Body of pancreas (tissue), 4 donors: Measurements from ENCODE around the gene FAM135A. TPM values are rescaled to one million over a fixed set of nuclear protein-coding genes. Genes with fewer than 3 reads are reported as not detected.

Source experiments
- ATAC-seq: fragments of 150-250 bp; one replicate; pipeline ENCODE4 v1.9.1; 2016
- DNase-seq, 4 donors: peaks; one replicate each; pipeline ENCODE4 v3.0.0-alpha.2; 2019
- H3K27ac ChIP-seq, 4 donors: fragments of 200-600 bp; sonication (generic); 1 replicate in 3 of 4; 2 replicates in 1 of 4; pipeline versions ENCODE4 v1.5.1 to v1.6.1; 2016 to 2019; ENCODE audit warnings: mild to moderate bottlenecking in 1 of 4, mixed read lengths in 1 of 4, moderate library complexity in 1 of 4
- H3K27me3 ChIP-seq, 2 donors: fragments of 200-600 bp; sonication (generic); one replicate each; pipeline ENCODE4 v1.6.0; 2016; ENCODE audit warnings: mild to moderate bottlenecking in 1 of 2
- H3K36me3 ChIP-seq, 2 donors: fragments of 200-600 bp; sonication (generic); replicated peaks in 1 of 2; 2 replicates each; pipeline ENCODE4 v1.5.1; 2016; ENCODE audit warnings: low read depth in 2 of 2; ENCODE audit not compliant: insufficient read depth in 1 of 2
- H3K4me1 ChIP-seq: fragments of 200-600 bp; sonication (generic); one replicate; pipeline ENCODE4 v1.6.0; 2016
- H3K4me3 ChIP-seq, 2 donors: fragments of 200-600 bp; sonication (generic); 1 replicate in 1 of 2; 2 replicates in 1 of 2; pipeline ENCODE4 v1.5.1; 2016 to 2019
- H3K9me3 ChIP-seq, 3 donors: fragments of 200-600 bp; sonication (generic); 1 replicate in 2 of 3; 2 replicates in 1 of 3; pipeline ENCODE4 v1.5.1; 2016
- CTCF ChIP-seq, 7 experiments: fragments of 450-650 bp in 4 of 7; fragments of 200-600 bp in 3 of 7; sonication (generic) in 3 of 7; IDR thresholded peaks; one replicate each; pipeline ENCODE4 v1.5.1; 2016 to 2019; ENCODE audit warnings: antibody characterized with exemption in 7 of 7
- POLR2A ChIP-seq, 3 donors: fragments of 450-650 bp; IDR thresholded peaks; one replicate each; pipeline ENCODE4 v1.6.1; 2016; ENCODE audit warnings: antibody characterized with exemption in 3 of 3, mild to moderate bottlenecking in 2 of 3
- WGBS, 2 donors: methylation state at CpG; one replicate each; pipeline ENCODE4 v1.1.5; 2017; 5-methylcytosine and 5-hydroxymethylcytosine counted together
- intact Hi-C: fragments of 100-400 bp; cut with DNase I; formaldehyde crosslinking; loops from one replicate; pipeline ENCODE4 v1.15.1; 2023
- total RNA-seq, 2 donors: library from RNA; depleted of rRNA; stranded (reverse); fragments of >200 nt; gene quantifications; one replicate each; pipeline ENCODE4 v1.1.0, GENCODE V29; 2016

The FAM135A gene
- total RNA-seq, 2 donors from 2014 or later, result 19.4 to 29.3 TPM

DNA sequence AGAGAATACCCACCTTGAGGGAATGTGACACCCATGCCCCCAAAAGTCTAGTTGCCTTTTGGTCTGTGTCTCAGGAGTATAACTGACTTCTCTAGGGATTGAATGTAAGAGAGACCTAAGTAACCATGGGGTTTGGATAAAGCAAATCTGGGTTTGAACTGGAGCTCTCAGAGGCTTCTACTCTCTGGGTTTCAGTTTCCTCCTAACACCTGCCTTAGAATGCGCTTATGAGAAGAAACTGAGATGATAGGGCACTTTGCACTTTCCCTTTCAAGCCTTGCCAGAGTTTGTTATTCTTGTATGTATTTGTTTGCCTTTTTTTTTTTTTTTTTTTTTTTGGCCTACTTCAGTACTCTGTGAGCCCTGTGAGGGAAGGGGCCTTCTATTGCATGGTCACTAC lies 172.8 kb downstream of the FAM135A start:
- Histone ChIP-seq H3K4me3 (no peak overlapping the region), H3K9me3 (no peaks in the 10 kb centered on the region), H3K27me3 (no peaks in the 10 kb centered on the region), H3K4me1 (no peaks in the 10 kb centered on the region), H3K27ac (no peak overlapping the region), H3K36me3 (no peaks in the 10 kb centered on the region)
- no peak for TF ChIP-seq POLR2A (IDR thresholded peaks at IDR 0.05)
- no peak for TF ChIP-seq CTCF (IDR thresholded peaks at IDR 0.05)
- no peak for DNase-seq
- 42 to 83% methylated on average over 1 of the region's 1 CpG for WGBS, 2 donors
- intact Hi-C loops, result no loop called here
- no peak for ATAC-seq

GRCh38 chr6:70590400-70590799 lies 177.1 kb downstream of the FAM135A start:
- Histone ChIP-seq H3K4me3 (no peak overlapping the region), H3K27me3 (no peaks in the 10 kb centered on the region), H3K9me3 (no peaks in the 10 kb centered on the region), H3K27ac (no peak overlapping the region), H3K36me3 (no peaks in the 10 kb centered on the region), H3K4me1 (no peaks in the 10 kb centered on the region)
- no peak for TF ChIP-seq CTCF (IDR thresholded peaks at IDR 0.05)
- TF ChIP-seq POLR2A (IDR thresholded peaks at IDR 0.05), result no peak
- intact Hi-C loops, result no loop called here
- DNase-seq (no peak), ATAC-seq (no peak)

GRCh38 chr6:70592391-70593117 lies 179.2 kb downstream of the FAM135A start:
- Histone ChIP-seq H3K27me3 (no peaks in the 10 kb centered on the region), H3K36me3 (no peaks in the 10 kb centered on the region), H3K4me1 (no peaks in the 10 kb centered on the region), H3K27ac (no peak overlapping the region), H3K4me3 (no peak overlapping the region), H3K9me3 (no peaks in the 10 kb centered on the region)
- no peak for ATAC-seq
- no peak for DNase-seq
- WGBS, 2 donors, result 80 to 85% methylated on average over 5 of the region's 5 CpGs
- TF ChIP-seq CTCF (IDR thresholded peaks at IDR 0.05), result no peak
- TF ChIP-seq POLR2A (IDR thresholded peaks at IDR 0.05), result no peak
- intact Hi-C loops, result no loop called here

DNA sequence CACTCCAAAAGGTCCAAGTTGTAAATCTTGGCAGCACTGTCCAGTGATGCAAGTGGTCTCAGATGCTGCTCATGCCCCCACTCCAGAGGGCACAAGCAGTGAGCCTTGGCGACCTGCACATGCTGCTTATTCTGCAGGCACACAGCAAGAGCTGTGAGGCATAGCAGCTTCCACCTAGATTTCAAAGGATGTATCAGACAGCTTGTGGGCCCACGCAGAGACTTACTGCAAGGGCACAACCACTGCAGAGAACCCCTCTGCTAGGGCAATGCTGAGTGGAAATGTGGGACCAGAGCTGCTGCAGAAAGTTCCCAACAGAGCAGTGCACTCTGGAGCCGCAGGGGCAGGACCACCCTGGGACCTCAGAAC lies 179.8 kb downstream of the FAM135A start:
- DNase-seq, result no peak

More for the DNA sequence above, 179.8 kb downstream of the FAM135A start:
- H3K4me3 ChIP-seq, result no peak overlapping the region
- H3K27me3 ChIP-seq, result no peaks in the 10 kb centered on the region
- H3K27ac ChIP-seq, result no peak overlapping the region
- no peaks in the 10 kb centered on the region for H3K36me3 ChIP-seq
- no peaks in the 10 kb centered on the region for H3K4me1 ChIP-seq
- ATAC-seq, result no peak
- intact Hi-C loops, result no loop called here
- H3K9me3 ChIP-seq, result no peaks in the 10 kb centered on the region
- 100% methylated on average over 1 to 3 of the region's 3 CpGs for WGBS, 2 donors
- no peak for TF ChIP-seq POLR2A (IDR thresholded peaks at IDR 0.05)
- no peak for TF ChIP-seq CTCF (IDR thresholded peaks at IDR 0.05)
